Lung (tissue), 12 donors: ENCODE data around the gene ADK. TPM values are rescaled to one million over a fixed set of nuclear protein-coding genes. Genes with fewer than 3 reads are reported as not detected.

Experiments
- ATAC-seq: fragments of 200-7000 bp; cut with Tn5 transposase; one replicate; pipeline ENCODE4 v1.9.1; 2020; ENCODE audit warnings: moderate number of reproducible peaks; ENCODE audit not compliant: insufficient read depth, low FRiP score
- DNase-seq, 3 donors: peaks; one replicate each; pipeline ENCODE4 v3.0.0-alpha.2; 2013 to 2017
- H3K27ac ChIP-seq, 2 donors: one replicate each; pipeline ENCODE4 v1.5.1; 2013; ENCODE audit warnings: mild to moderate bottlenecking in 2 of 2, moderate library complexity in 2 of 2, control low read depth in 1 of 2, inconsistent platforms in 1 of 2, low read depth in 1 of 2, low read length in 1 of 2
- H3K27me3 ChIP-seq, 3 donors: one replicate each; pipeline ENCODE4 v1.5.1; 2013; ENCODE audit warnings: low read length in 2 of 3; ENCODE audit not compliant: control insufficient read depth in 3 of 3, insufficient read depth in 3 of 3
- H3K36me3 ChIP-seq, 4 donors: one replicate each; pipeline ENCODE4 v1.5.1; 2013; ENCODE audit warnings: low read length in 4 of 4, mild to moderate bottlenecking in 1 of 4, moderate library complexity in 1 of 4; ENCODE audit not compliant: control insufficient read depth in 4 of 4, insufficient read depth in 4 of 4
- H3K4me1 ChIP-seq, 5 donors: one replicate each; pipeline ENCODE4 v1.5.1; 2013; ENCODE audit warnings: low read length in 5 of 5, mild to moderate bottlenecking in 2 of 5, moderate library complexity in 1 of 5; ENCODE audit not compliant: control insufficient read depth in 5 of 5, insufficient read depth in 5 of 5
- H3K4me3 ChIP-seq: one replicate; pipeline ENCODE4 v1.5.1; 2013; ENCODE audit warnings: mild to moderate bottlenecking, control low read depth, moderate library complexity
- H3K9ac ChIP-seq, 2 donors: one replicate each; pipeline ENCODE4 v1.5.1; 2013; ENCODE audit warnings: low read length in 2 of 2, control low read depth in 1 of 2; ENCODE audit not compliant: insufficient read depth in 1 of 2
- H3K9me3 ChIP-seq, 4 donors: one replicate each; pipeline ENCODE4 v1.5.1; 2013; ENCODE audit warnings: low read length in 3 of 4, mild to moderate bottlenecking in 1 of 4, moderate library complexity in 1 of 4; ENCODE audit not compliant: control insufficient read depth in 4 of 4, insufficient read depth in 3 of 4
- CTCF ChIP-seq: IDR thresholded peaks from 2 replicates; pipeline ENCODE4 v1.5.1; 2012; ENCODE audit warnings: mild to moderate bottlenecking; ENCODE audit errors: control extremely low read depth, extremely low read depth
- WGBS, 2 donors: extraction: QIAGEN DNeasy Blood & Tissue Kit; methylation state at CpG; one replicate each; pipeline ENCODE4 v1.1.7; 2013; 5-methylcytosine and 5-hydroxymethylcytosine counted together
- polyA plus RNA-seq, 2 donors: library from polyadenylated mRNA; stranded (reverse); fragments of 200-250 nt; gene quantifications; one replicate each; pipeline ENCODE4 v1.2.1, GENCODE V29; 2013
- total RNA-seq, 2 donors: library from RNA; depleted of rRNA in 1 of 2; stranded (reverse); fragments of >200 nt in 1 of 2; gene quantifications; one replicate each; pipeline ENCODE4 v1.2.1, GENCODE V29; 2014 to 2021
- donor health status: control.
- donor health status: control.
- donor health status: Bipolar disorder and iron deficiency.
- donor health status: healthy.
- donor health status: DM: yes; HTN: yes; CAD: no.

ADK gene
- total and polyA plus RNA-seq, 4 donors, result 31.6 to 82.3 (median 42.9) TPM

DNA sequence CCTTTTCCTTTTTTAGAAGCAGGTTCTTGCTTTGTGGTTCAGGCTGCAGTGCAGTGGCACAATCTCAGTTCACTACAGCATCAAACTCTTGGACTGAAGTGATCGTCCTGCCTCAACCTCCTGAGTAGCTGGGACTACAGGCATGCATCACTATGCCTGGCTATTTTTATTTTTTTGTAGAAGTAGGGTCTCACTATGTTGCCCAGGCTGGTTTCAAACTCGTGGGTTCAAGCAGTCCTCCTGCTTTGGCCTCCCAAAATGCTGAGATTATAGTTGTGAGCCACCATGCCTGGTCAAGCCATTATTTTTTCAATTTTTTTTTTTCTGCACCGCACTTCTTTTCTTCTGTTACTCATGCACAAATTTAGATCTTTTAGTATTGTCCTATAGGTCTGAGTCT lies 154.7 kb downstream of the ADK start:
- Histone ChIP-seq H3K9ac (no peak overlapping the region), H3K4me1 (peaks cover 0 to 4% (median 0%) of the 10 kb centered on the region in 5 donors), H3K36me3 (no peaks in the 10 kb centered on the region), H3K4me3 (no peak overlapping the region), H3K9me3 (no peaks in the 10 kb centered on the region), H3K27ac (no peak overlapping the region), H3K27me3 (no peaks in the 10 kb centered on the region)
- no peak for TF ChIP-seq CTCF
- no peak for ATAC-seq
- no peak for DNase-seq
- 95 to 96% methylated on average over 3 of the region's 3 CpGs for WGBS, 2 donors

DNA sequence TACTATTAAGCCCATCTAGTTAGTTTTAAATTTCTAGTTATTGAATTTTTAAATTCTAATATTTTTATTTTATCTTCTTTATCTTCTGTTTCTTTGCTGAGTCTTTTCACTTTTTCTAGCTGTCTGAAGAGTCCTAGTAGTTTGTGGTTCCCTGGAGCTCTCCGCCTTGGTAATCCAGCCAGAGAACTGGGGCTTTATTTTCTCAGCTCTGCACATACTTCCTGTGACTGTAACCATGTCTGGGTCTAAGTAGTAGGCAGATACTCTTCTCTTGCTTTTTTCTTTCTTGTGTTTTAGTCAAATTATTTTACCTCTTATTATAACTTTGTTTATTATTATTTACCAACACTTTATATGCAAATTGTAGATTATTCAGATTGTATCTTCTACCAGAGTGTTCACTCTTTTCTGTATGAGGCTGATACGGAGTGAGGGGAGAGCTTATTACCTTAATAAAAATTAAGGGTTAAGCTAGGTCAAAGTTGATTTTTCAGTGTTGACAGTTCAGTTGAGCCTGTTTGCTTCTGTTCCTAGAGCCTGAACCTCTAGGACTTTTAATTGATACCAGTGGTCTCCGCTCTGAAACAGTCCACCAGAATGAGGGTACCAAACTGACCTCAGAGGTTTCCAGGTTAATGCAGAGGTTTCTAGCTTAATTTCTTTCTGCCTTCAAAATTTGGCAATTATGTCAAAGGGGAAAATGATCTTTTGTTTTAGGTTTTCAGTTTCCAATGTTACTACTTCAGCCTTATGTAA lies 155.4 kb downstream of the ADK start:
- no peaks in the 10 kb centered on the region for H3K9me3 ChIP-seq
- H3K27me3 ChIP-seq, result no peaks in the 10 kb centered on the region
- no peaks in the 10 kb centered on the region for H3K36me3 ChIP-seq
- no peak for ATAC-seq
- DNase-seq, result no peak
- peaks cover 0 to 4% (median 0%) of the 10 kb centered on the region in 5 donors for H3K4me1 ChIP-seq
- no peak overlapping the region for H3K27ac ChIP-seq
- H3K4me3 ChIP-seq, result no peak overlapping the region
- no peak overlapping the region for H3K9ac ChIP-seq
- whole genome bisulfite sequencing, 2 donors, result 85 to 95% methylated on average over 3 of the region's 3 CpGs
- no peak for TF ChIP-seq CTCF

GRCh38 chr10:74307061-74307651 lies 156.1 kb downstream of the ADK start:
- no peak for TF ChIP-seq CTCF
- Histone ChIP-seq H3K4me3 (no peak overlapping the region), H3K9me3 (no peaks in the 10 kb centered on the region), H3K4me1 (peaks cover 0 to 4% (median 0%) of the 10 kb centered on the region in 5 donors), H3K27ac (no peak overlapping the region), H3K36me3 (no peaks in the 10 kb centered on the region), H3K27me3 (no peaks in the 10 kb centered on the region), H3K9ac (no peak overlapping the region)
- 80 to 89% methylated on average over 3 of the region's 3 CpGs for WGBS, 2 donors
- DNase-seq, result no peak
- no peak for ATAC-seq
